HG03520 (cell line): ENCODE data around the gene ACTL9.
"Not testable (repeated sequence)": the region's sequence is repeated elsewhere in the genome, so short reads cannot be mapped to it uniquely, and the experiment has no call there.

Experiments
- ATAC-seq: cut with Tn5 transposase; IDR thresholded peaks from one replicate; pipeline ENCODE4 v1.9.1; 2021; ENCODE audit warnings: mild to moderate bottlenecking, moderate library complexity; ENCODE audit not compliant: unreplicated experiment

Gene ACTL9, protein sequence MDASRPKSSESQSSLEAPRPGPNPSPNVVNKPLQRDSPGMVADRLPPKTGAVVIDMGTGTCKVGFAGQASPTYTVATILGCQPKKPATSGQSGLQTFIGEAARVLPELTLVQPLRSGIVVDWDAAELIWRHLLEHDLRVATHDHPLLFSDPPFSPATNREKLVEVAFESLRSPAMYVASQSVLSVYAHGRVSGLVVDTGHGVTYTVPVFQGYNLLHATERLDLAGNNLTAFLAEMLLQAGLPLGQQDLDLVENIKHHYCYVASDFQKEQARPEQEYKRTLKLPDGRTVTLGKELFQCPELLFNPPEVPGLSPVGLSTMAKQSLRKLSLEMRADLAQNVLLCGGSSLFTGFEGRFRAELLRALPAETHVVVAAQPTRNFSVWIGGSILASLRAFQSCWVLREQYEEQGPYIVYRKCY

GRCh38 chr19:8698433-8699063 is at the start of gene ACTL9:
Gene ACTL9, minus strand, starts transcription at chr19:8698795. Its CDS starts 94 bp downstream, at chr19:8698701.
- ATAC-seq, result no peak

DNA sequence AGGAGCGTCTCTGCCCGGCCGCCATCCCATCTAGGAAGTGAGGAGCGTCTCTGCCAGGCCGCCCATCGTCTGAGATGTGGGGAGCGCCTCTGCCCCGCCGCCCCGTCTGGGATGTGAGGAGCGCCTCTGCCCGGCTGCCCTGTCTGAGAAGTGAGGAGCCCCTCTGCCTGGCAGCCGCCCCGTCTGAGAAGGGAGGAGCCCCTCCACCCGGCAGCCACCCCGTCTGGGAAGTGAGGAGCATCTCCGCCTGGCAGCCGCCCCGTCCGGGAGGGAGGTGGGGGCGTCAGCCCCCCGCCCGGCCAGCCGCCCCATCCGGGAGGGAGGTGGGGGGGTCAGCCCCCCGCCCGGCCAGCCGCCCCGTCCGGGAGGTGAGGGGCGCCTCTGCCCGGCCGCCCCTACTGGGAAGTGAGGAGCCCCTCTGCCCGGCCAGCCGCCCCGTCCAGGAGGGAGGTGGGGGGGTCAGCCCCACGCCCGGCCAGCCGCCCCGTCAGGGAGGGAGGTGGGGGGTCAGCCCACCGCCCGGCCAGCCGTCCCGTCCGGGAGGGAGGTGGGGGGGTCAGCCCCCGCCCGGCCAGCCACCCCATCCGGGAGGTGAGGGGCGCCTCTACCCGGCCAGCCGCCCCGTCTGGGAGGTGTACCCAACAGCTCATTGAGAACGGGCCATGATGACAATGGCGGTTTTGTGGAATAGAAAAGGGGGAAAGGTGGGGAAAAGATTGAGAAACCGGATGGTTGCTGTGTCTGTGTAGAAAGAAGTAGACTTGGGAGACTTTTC is 40.9 kb upstream of the ACTL9 start:
- ATAC-seq, result not testable (repeated sequence)

DNA sequence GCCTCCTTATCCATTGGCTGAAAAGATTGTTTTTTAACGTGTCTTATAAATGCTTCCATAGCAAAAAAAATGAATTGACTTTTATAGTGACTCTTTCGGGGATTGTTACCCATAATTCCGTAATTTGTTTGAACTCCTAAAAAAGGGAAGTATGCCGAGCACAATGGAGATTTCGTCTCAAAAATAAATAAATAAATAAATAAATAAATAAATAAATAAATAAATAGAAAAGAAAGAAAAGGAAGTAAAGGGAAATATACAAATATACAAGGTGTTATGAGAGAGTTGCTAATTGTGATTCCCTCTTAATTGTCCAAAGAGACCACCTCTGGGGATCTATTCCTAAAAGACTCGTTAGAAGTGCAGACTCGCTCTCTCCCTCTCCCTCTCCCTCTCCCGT is 39.8 kb upstream of the ACTL9 start:
- ATAC-seq, result no peak

GRCh38 chr19:8731428-8732169 is 33.0 kb upstream of the ACTL9 start:
- no peak for ATAC-seq

DNA sequence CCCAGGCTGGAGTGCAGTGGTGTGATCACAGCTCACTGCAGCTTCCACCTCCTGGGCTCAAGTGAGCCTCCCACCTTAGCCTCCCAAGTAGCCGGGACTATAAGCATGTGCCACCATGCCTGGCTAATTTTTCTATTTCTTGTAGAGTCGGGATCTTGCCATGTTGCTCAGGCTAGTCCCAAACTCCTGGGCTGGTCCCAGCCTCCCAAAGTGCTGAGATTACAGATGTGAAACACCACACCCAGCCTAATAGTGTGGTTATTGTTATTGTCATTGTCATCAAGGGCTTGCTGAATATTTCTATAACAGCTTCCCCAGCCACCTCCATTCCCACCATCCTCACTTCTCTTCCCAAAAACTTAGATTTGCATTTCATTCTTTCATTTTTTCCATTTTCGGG is 25.7 kb upstream of the ACTL9 start:
- no peak for ATAC-seq

- no peak for ATAC-seq
Measured at GRCh38 chr19:8722032-8722431, 23.4 kb upstream of the ACTL9 start.

DNA sequence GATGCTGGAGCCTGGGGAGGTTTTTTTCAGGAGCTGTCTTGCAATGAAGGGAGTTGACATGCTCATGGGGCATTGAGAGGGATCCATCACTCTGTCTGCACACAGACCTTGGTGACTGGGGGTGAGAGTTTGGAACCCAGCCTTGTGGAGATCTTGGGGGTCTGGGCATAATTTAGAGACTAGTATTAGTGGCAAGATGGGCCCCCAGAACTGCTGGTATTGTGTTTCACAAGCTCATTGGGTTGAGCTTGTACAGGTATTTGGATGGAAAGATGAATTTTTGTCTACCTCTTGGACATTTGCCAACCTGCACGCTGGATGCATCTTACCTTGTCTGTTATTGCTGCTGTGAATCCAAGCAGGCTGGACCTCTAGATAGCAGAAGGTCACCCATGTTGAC is 22.7 kb upstream of the ACTL9 start, which contains the start of gene OR2Z1:
OR2Z1 (plus strand) TSS at position 301 of the 400 bp plus-strand sequence. CDS start 9,395 bp downstream, outside the sequence.
- ATAC-seq, result no peak

- ATAC-seq, result not testable (repeated sequence)
Measured at GRCh38 chr19:8710337-8710736, 11.7 kb upstream of the ACTL9 start.

- no peak for ATAC-seq
Measured at GRCh38 chr19:8705742-8706141, 7.1 kb upstream of the ACTL9 start.

DNA sequence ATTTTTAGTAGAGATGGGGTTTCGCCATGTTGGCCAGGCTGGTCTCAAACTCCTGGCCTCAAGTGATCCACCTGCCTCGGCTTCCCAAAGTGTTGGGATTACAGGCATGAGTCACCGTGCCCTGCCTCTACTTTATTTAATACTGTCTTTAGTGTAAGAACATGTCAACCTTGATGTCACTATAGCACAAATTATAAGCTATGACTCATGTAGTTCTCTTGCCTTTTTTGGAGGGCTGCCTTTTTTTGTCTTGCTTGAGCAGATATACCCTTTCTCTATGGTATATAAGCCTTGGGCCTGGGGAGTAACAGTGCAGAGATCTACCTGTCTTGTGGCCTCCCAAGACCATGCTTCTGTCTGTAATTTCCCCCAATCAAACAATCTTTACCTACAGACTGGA is 6.7 kb upstream of the ACTL9 start:
- not testable (repeated sequence) for ATAC-seq

GRCh38 chr19:8703223-8703622 is 4.6 kb upstream of the ACTL9 start:
- no peak for ATAC-seq

DNA sequence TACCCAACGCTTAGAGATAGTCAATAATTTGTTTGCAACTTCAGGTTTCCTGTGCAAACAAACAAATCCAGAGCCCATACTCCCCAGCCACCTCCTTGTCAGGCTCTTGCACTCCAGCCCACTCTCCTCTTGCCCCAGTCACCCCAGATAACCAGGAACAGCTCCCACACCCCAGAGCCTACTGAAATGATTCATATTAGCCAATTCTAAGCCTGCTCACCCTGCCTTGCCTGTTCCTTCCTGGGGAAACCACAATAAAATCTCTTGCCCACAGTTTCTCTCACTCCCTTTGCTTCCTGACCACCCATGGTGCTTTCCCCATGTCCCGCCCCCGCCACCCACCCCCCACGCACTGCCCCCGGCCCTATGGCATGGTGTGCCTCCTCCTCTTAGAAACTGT is 3.8 kb upstream of the ACTL9 start:
- no peak for ATAC-seq

GRCh38 chr19:8700956-8701355 is 2.4 kb upstream of the ACTL9 start:
- no peak for ATAC-seq

GRCh38 chr19:8699908-8700307 is 1.3 kb upstream of the ACTL9 start:
- no peak for ATAC-seq

GRCh38 chr19:8697671-8698432 is 743 bp downstream of the ACTL9 start:
- no peak for ATAC-seq

- no peak for ATAC-seq
Measured at GRCh38 chr19:8696993-8697392, 1.6 kb downstream of the ACTL9 start.

DNA sequence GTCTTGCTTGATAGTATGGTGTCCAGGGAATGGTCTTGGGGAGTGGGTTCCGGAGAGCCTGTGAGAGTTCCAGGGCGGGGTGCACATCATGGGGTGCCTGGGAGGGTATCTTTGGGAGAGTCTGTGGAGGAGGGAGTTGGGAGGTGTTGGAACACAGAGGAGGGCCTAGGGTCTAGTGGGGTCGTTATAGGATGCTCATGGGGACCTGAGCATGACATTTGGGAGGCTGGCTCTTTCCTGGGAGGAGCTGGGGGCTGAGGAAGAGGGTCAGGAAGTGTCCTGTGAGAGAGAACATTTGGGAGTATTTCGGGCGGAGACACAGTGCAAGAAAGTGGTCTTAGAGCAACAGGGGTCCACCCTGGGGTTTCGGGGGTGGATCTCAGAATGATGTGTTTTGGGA is 2.7 kb downstream of the ACTL9 start:
- ATAC-seq, result no peak

GRCh38 chr19:8695501-8695900 is 3.1 kb downstream of the ACTL9 start:
- ATAC-seq, result no peak

- no peak for ATAC-seq
Measured at GRCh38 chr19:8690753-8691539, 7.6 kb downstream of the ACTL9 start.
